HepG2 (cell line): ENCODE results near the gene EEF1AKMT4. TPM values are rescaled to one million over a fixed set of nuclear protein-coding genes. Genes with fewer than 3 reads are reported as not detected.

Experiments
- ATAC-seq: fragments of 200-7000 bp; cut with Tn5 transposase; 3 replicates; pipeline ENCODE4 v1.9.1; 2020; ENCODE audit warnings: mild to moderate bottlenecking, moderate library complexity
- BruUV-seq: library from RNA; stranded (reverse); fragments of 400-500 nt; replicated peaks from 2 replicates; lab custom pipeline; 2021; lab: Mats Ljungman, UMichigan
- CTCF ChIA-PET: fragments of 300-600 bp; formaldehyde crosslinking; extraction: SDS; loops from one replicate; lab custom pipeline; 2021; ENCODE audit warnings: low total read pairs, inconsistent platforms, low intra/inter-chr PET ratio; lab: Yijun Ruan, JAX
- POLR2A ChIA-PET: fragments of 350-600 bp; sonication (Branson Sonifier 250); formaldehyde crosslinking; loops from one replicate; lab custom pipeline; 2020; ENCODE audit warnings: antibody characterized with exemption, inconsistent platforms; lab: Yijun Ruan, JAX
- DNase-seq: peaks from one replicate; pipeline ENCODE4 v3.0.0-alpha.2; 2015; ENCODE audit warnings: low spot score
- FAIRE-seq: peaks from 3 replicates; lab custom pipeline; 2011; peaks lifted over from hg19 to GRCh38; lab: Jason Lieb, UNC
- H2AFZ ChIP-seq: one replicate; pipeline ENCODE4 v1.6.1; 2011; ENCODE audit warnings: low read length, inconsistent platforms
- H3K27ac ChIP-seq: fragments of 300-600 bp; 3 replicates; pipeline ENCODE4 v1.8.0; 2011; ENCODE audit warnings: mixed run types, mild to moderate bottlenecking, mixed read lengths, low read length, inconsistent platforms; ENCODE audit not compliant: insufficient read depth; ENCODE audit errors: extremely low read length
- H3K27me3 ChIP-seq, 2 experiments: fragments of 200-600 bp in 1 of 2; 2 replicates in 1 of 2; 3 replicates in 1 of 2; pipeline versions ENCODE4 v1.6.0 to v1.8.0; 2011; ENCODE audit warnings: low read length in 2 of 2, mild to moderate bottlenecking in 2 of 2, moderate library complexity in 2 of 2, inconsistent platforms in 1 of 2; ENCODE audit not compliant: insufficient read depth in 2 of 2, control insufficient read depth in 1 of 2
- H3K36me3 ChIP-seq, 2 experiments: fragments of 200-600 bp in 1 of 2; replicated peaks in 1 of 2; 2 replicates in 1 of 2; 3 replicates in 1 of 2; pipeline versions ENCODE4 v1.5.1 to v1.8.0; 2011; ENCODE audit warnings: low read length in 2 of 2, inconsistent platforms in 1 of 2; ENCODE audit not compliant: insufficient read depth in 2 of 2, control insufficient read depth in 1 of 2
- H3K4me1 ChIP-seq: 2 replicates; pipeline ENCODE4 v1.5.1; 2012; ENCODE audit warnings: low read length, inconsistent platforms; ENCODE audit not compliant: insufficient read depth
- H3K4me2 ChIP-seq: 2 replicates; pipeline ENCODE4 v1.6.0; 2011; ENCODE audit warnings: low read depth, low read length, inconsistent platforms
- H3K4me3 ChIP-seq, 3 experiments: fragments of 200-600 bp in 1 of 3; sonication (generic), shearing (Covaris generic) in 1 of 3; replicated peaks in 1 of 3; 2 replicates each; pipeline ENCODE4 v1.5.1; 2011 to 2016; ENCODE audit warnings: low read length in 3 of 3, inconsistent platforms in 2 of 3, low read depth in 2 of 3, mild to moderate bottlenecking in 2 of 3, control low read depth in 1 of 3, mixed read lengths in 1 of 3; ENCODE audit not compliant: insufficient read depth in 1 of 3
- H3K79me2 ChIP-seq: one replicate; pipeline ENCODE4 v1.6.1; 2011; ENCODE audit warnings: low read length, inconsistent platforms; ENCODE audit not compliant: insufficient read depth
- H3K9ac ChIP-seq: 2 replicates; pipeline ENCODE4 v1.6.0; 2011; ENCODE audit warnings: mild to moderate bottlenecking, low read depth, low read length, inconsistent platforms; ENCODE audit not compliant: insufficient read depth
- H3K9me3 ChIP-seq: 2 replicates; pipeline ENCODE4 v1.5.1; 2012; ENCODE audit warnings: mild to moderate bottlenecking, low read length
- H4K20me1 ChIP-seq: 2 replicates; pipeline ENCODE4 v1.6.0; 2011; ENCODE audit warnings: inconsistent platforms, mild to moderate bottlenecking, low read length, moderate library complexity; ENCODE audit not compliant: insufficient read depth
- FOXP4 ChIP-seq: sonication (generic); formaldehyde crosslinking; IDR thresholded peaks from 2 replicates; pipeline ENCODE4 v1.4.0; 2020; ENCODE audit warnings: missing genetic modification reagents
- HOMEZ ChIP-seq: IDR thresholded peaks from 2 replicates; pipeline ENCODE4 v1.6.1; 2016; ENCODE audit warnings: low read depth
- MYC ChIP-seq: sonication (generic); formaldehyde crosslinking; IDR thresholded peaks from 2 replicates; pipeline ENCODE4 v1.9.0; 2021; ENCODE audit warnings: missing genetic modification reagents, borderline replicate concordance
- ZNF331 ChIP-seq: sonication (generic); formaldehyde crosslinking; IDR thresholded peaks from 2 replicates; pipeline ENCODE4 v1.4.0; 2020; ENCODE audit warnings: missing genetic modification reagents
- ZNF562 ChIP-seq: sonication (generic); formaldehyde crosslinking; IDR thresholded peaks from 2 replicates; pipeline ENCODE4 v1.8.0; 2022; ENCODE audit warnings: missing genetic modification reagents, borderline replicate concordance
- ZNF598 ChIP-seq: sonication (generic); formaldehyde crosslinking; IDR thresholded peaks from 2 replicates; pipeline ENCODE4 v1.5.1; 2020; ENCODE audit warnings: mild to moderate bottlenecking, missing genetic modification reagents, borderline replicate concordance
- WGBS: methylation state at CpG from one replicate; pipeline ENCODE4 v1.1.6; 2017; ENCODE audit warnings: low lambda C conversion rate; 5-methylcytosine and 5-hydroxymethylcytosine counted together
- in situ Hi-C: cut with HindIII; loops from 2 replicates; pipeline ENCODE4 v1.10.0; 2017; ENCODE audit warnings: low pct_unique_long_range_greater_than_20kb; ENCODE audit not compliant: extremely low pct_ligation_motif_present
- intact Hi-C: fragments of 100-400 bp; cut with micrococcal nuclease; formaldehyde crosslinking; loops from one replicate; pipeline ENCODE4 v1.10.0; 2022; ENCODE audit not compliant: unreplicated experiment
- polyA plus RNA-seq, 8 experiments: library from polyadenylated mRNA; depleted of rRNA in 3 of 8; stranded (reverse) in 7 of 8; unstranded in 1 of 8; fragments of >200 nt; fragmentation: Illumina TruSeq in 4 of 8; extraction: Trizol in 4 of 8; gene quantifications; 2 replicates each; pipeline versions ENCODE4 v1.2.1 to v1.2.3, GENCODE V29; 2011 to 2016; ENCODE audit warnings: low read depth in 4 of 8, missing spikeins in 1 of 8, mixed read lengths in 1 of 8; ENCODE audit not compliant: insufficient read depth in 1 of 8
- total RNA-seq, 5 experiments: library from RNA; depleted of rRNA; stranded (reverse); fragments of >200 nt; fragmentation: Illumina TruSeq; extraction: Trizol; gene quantifications; 2 replicates each; pipeline ENCODE4 v1.2.3, GENCODE V29; 2016; ENCODE audit warnings: low read depth in 1 of 5

Gene EEF1AKMT4
- total and polyA plus RNA-seq, 2 of the 13 experiments (the other 11 are each of a cell fraction or from before 2014, with no cell fraction given) = 13.1 to 15.8 TPM

- in situ Hi-C loops = no loop called here
- Histone ChIP-seq H3K9ac (no peak overlapping the region), H3K4me2 (no peak overlapping the region), H3K4me3 (no peak overlapping the region), H4K20me1 (0 out of 2 replicates have a peak, but pooled peaks cover 3% of the 10 kb centered on the region), H3K27me3 (peaks cover 3 to 50% of the 10 kb centered on the region in 2 experiments), H3K36me3 (no peaks in the 10 kb centered on the region), H3K79me2 (no peaks in the 10 kb centered on the region), H3K9me3 (no peaks in the 10 kb centered on the region), H3K4me1 (no peaks in the 10 kb centered on the region), H3K27ac (no peak overlapping the region), H2AFZ (no peak overlapping the region)
- ChIA-PET POLR2A (no interaction called here), CTCF (no interaction called here)
- DNase-seq (no peak), FAIRE-seq (no peak), ATAC-seq (no peak)
- WGBS = 20% methylated on average over 4 of the region's 4 CpGs
- no TSS peak for BruUV-seq
- TF ChIP-seq HOMEZ (CRISPR knock-in tag) = no peak
- TF ChIP-seq ZNF562 (CRISPR knock-in tag) = no peak
- no peak for TF ChIP-seq MYC (CRISPR knock-in tag)
- no peak for TF ChIP-seq ZNF598 (CRISPR knock-in tag)
- TF ChIP-seq ZNF331 (CRISPR knock-in tag) = peak; percentile 98
- TF ChIP-seq FOXP4 (CRISPR knock-in tag) = no peak
- intact Hi-C loops = loop anchor here (10.0 kb wide), 1 partner anchor 58 kb away; the partner anchor contains the start of gene VWA5B2
Measured at GRCh38 chr3:184282941-184283340, 33.5 kb downstream of the EEF1AKMT4 start.
